ENCODE data around the gene MAJIN. TPM values are rescaled to one million over a fixed set of nuclear protein-coding genes. Genes with fewer than 3 reads are reported as not detected.

Gene MAJIN
- total RNA-seq, 4 donors from 2014 or later, result not detected

DNA sequence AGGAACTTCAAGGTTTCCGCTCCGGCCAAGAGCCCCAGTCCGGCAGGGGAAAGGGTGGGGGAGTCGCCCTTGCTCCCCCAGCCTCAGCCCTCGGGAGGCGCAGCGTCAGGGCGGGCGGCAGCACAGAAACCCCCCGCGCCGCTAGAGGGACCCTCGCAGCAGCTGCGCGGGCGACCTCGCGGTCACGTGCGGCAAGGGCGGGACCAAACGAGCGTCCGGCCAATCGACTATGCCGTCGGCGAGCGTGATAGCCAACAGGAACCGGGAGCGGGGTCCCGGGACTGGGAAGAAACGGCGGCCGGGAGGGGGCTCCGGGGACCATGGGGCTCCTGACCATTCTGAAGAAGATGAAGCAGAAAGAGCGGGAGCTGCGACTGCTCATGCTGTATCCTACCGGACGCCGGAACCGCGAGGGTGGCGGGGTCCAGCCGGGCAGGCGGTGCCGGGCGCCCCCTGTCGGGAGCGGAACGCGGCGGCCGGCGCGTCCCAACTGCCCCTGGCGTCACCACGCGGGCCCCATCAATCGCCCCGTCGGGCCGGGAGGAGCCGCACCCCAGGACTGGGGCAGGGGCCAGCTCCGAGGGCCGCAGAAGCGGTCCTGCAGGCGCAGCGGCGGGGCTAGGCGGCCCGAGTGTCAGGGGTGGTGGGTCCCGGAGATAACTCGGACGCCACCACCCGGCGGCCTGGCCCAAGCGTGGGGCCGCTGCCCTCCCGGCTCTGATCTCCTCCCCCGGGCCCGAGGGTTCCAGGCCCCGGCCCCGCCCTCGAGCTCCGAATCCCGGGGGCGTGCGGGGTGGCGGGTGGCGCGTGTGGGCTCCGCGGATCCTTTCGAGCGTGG, 42.2 kb upstream of the MAJIN start, which contains the start of gene ARL2:
TSS of gene ARL2 (plus strand) at position 273 of the 838 bp plus-strand sequence. CDS start at position 321, 48 bp downstream.
- TF ChIP-seq, protein P1, sequence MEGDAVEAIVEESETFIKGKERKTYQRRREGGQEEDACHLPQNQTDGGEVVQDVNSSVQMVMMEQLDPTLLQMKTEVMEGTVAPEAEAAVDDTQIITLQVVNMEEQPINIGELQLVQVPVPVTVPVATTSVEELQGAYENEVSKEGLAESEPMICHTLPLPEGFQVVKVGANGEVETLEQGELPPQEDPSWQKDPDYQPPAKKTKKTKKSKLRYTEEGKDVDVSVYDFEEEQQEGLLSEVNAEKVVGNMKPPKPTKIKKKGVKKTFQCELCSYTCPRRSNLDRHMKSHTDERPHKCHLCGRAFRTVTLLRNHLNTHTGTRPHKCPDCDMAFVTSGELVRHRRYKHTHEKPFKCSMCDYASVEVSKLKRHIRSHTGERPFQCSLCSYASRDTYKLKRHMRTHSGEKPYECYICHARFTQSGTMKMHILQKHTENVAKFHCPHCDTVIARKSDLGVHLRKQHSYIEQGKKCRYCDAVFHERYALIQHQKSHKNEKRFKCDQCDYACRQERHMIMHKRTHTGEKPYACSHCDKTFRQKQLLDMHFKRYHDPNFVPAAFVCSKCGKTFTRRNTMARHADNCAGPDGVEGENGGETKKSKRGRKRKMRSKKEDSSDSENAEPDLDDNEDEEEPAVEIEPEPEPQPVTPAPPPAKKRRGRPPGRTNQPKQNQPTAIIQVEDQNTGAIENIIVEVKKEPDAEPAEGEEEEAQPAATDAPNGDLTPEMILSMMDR (IDR thresholded peaks at IDR 0.05; ENCODE audit: low read depth), result no peak

DNA sequence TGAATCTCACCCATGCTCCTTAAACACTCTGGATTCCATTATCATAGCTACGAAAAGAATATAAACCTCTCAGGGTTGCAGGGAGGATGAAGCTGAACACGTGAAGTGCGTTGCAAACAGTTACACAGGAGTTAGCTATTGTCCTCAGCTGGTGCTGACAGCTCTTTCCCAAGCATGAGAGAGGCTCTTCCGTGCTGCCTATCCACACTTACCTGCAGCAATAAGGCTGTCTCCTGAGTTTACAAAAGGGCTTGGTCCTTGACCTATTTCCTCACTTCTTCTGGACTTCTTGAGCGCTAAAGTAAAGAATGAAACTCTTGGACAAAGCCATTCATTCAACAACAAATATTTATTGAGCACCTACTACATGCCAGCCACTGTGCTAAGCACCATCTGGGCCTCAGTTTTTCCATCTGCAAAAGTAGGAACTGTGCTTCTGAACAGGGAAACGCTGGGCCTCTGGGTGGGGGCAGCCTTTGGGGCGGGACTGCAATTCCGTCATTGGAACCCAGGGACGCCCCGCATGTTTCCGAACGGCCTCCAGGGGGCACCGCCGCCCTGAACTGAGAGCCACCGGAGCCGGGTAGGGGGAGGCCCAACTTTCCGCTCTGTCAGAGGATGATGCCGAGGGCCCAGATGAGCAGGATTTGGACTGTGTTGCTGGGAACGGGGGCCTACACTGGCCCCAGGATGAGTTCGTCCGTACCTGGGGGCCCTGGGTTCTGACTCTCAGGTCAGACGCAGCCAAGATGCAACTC, 41.4 kb upstream of the MAJIN start:
- TF ChIP-seq, protein P1 (IDR thresholded peaks at IDR 0.05; ENCODE audit: low read depth), result no peak

DNA sequence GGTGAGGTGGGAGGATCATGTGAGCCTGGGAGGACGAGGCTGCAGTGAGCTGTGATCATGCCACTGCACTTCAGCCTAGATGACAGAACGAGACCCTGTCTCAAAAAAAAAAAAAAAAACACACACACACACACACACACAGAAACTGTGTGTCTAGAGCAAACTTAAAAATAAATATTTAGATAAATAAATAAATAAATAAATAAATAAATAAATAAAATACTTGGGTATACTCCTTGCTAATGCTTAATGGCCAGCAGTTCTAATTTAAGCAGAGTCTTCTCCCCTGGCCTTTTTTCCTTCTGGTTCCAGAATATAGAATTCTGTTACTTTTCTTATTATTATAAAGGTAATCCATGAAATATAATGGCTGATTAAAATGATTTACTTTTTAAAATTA, 37.0 kb upstream of the MAJIN start:
- TF ChIP-seq, protein P1 (IDR thresholded peaks at IDR 0.05; ENCODE audit: low read depth), result no peak

GRCh38 chr11:65008016-65008415, 36.1 kb upstream of the MAJIN start:
- TF ChIP-seq, protein P1 (IDR thresholded peaks at IDR 0.05; ENCODE audit: low read depth), result no peak

DNA sequence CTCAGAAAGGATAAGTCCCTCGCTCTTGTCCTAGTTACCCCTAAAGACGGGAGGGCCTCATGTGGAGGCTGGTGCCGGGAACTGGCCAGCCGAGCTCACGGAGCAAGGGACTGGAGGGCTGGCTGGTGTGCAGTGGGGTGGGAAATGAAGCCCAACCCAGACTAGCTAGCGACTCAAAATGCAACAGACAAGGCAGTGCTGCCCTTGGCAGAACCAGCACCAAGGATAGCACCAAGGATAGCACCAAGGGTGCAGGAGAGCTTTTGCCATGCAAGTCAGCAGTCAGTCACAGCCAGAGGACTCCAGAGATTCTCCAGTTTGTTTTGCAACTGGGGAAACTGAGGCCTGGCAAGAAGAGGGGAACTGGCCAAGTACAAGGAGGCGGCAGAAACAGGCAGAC, 31.4 kb upstream of the MAJIN start:
- TF ChIP-seq, protein P1 (IDR thresholded peaks at IDR 0.05; ENCODE audit: low read depth), result no peak

- TF ChIP-seq, protein P1 (IDR thresholded peaks at IDR 0.05; ENCODE audit: low read depth), result no peak
Measured at GRCh38 chr11:65002706-65003105, 30.8 kb upstream of the MAJIN start.

DNA sequence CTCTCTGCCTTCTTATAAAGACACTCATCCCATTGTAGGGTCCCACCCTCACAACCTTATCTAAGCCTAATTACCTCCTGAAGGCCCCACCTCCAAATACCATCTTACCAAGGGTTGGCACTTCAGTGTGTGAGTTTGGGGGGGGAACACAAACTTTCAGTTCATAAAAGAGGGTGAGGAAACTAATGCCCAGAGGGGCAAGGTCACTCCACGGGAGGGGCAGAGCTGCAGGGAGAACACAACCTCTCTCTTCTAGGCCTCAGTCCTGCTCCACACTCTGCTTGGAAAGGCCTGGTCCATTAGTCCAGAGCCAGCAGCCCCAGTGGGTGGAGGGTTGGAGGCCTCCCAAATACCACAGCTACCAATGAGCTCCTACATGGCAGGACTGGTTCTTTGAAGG, 27.6 kb upstream of the MAJIN start:
- TF ChIP-seq, protein P1 (IDR thresholded peaks at IDR 0.05; ENCODE audit: low read depth), result no peak

Measured in subcutaneous adipose tissue (tissue), 4 donors.